ENCODE data around the gene APPL2. TPM values are rescaled to one million over a fixed set of nuclear protein-coding genes. Genes with fewer than 3 reads are reported as not detected.

The APPL2 gene
- total RNA-seq, 1 donor from 2014 or later, result 30.9 TPM

DNA sequence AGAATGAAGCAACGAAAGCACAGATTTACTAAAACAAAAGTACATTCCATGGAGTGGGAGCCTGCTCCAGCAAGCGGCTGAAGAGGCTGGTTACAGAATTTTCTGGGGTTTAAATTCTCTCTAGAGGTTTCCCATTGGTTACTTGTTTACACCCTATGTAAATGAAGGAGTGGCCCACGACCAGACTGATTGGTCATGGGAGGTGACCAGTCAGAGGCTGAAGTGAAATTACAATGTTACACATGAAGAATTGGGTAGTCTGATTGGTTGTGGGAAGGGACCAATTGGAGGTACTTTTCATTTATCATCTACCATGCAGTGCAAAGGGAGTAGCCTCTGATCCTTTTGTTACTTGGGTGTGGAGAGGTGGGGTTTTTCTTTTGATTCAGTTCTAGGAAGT, 36.2 kb upstream of the APPL2 start:
- intact Hi-C loops (cut with DNase I), result no loop called here
- no peaks in the 10 kb centered on the region for H3K9me3 ChIP-seq
- no peak overlapping the region for H3K27ac ChIP-seq
- TF ChIP-seq, protein P1, sequence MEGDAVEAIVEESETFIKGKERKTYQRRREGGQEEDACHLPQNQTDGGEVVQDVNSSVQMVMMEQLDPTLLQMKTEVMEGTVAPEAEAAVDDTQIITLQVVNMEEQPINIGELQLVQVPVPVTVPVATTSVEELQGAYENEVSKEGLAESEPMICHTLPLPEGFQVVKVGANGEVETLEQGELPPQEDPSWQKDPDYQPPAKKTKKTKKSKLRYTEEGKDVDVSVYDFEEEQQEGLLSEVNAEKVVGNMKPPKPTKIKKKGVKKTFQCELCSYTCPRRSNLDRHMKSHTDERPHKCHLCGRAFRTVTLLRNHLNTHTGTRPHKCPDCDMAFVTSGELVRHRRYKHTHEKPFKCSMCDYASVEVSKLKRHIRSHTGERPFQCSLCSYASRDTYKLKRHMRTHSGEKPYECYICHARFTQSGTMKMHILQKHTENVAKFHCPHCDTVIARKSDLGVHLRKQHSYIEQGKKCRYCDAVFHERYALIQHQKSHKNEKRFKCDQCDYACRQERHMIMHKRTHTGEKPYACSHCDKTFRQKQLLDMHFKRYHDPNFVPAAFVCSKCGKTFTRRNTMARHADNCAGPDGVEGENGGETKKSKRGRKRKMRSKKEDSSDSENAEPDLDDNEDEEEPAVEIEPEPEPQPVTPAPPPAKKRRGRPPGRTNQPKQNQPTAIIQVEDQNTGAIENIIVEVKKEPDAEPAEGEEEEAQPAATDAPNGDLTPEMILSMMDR (IDR thresholded peaks at IDR 0.05), result no peak
- no peaks in the 10 kb centered on the region for H3K4me1 ChIP-seq
- no peak overlapping the region for H3K4me3 ChIP-seq
- ATAC-seq (no peak), DNase-seq (no peak)
- no peaks in the 10 kb centered on the region for H3K36me3 ChIP-seq
- no peaks in the 10 kb centered on the region for H3K27me3 ChIP-seq

DNA sequence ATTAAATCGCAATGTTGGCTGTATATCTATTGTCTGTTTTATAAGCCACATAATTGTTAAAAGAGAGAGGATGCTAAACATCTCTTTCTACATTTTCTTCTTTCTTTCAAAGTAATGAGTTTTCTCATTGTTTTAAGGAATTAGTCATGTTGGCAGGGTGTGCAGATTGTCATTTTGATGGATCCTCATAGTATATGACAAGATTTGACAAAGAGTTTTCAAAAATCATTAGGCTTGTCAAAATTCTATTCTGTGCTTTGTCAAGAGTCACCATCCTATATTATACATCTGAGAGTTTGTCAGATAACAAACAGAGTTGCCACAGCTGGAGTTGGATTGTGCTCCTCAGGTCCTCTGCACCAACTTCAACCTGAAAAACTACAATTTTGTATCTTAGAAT, 35.4 kb upstream of the APPL2 start:
- no peak overlapping the region for H3K4me3 ChIP-seq
- intact Hi-C loops (cut with DNase I), result no loop called here
- no peaks in the 10 kb centered on the region for H3K36me3 ChIP-seq
- H3K27ac ChIP-seq, result no peak overlapping the region
- H3K27me3 ChIP-seq, result no peaks in the 10 kb centered on the region
- DNase-seq, result no peak
- H3K4me1 ChIP-seq, result no peaks in the 10 kb centered on the region
- no peaks in the 10 kb centered on the region for H3K9me3 ChIP-seq
- TF ChIP-seq, protein P1 (IDR thresholded peaks at IDR 0.05), result no peak
- no peak for ATAC-seq

DNA sequence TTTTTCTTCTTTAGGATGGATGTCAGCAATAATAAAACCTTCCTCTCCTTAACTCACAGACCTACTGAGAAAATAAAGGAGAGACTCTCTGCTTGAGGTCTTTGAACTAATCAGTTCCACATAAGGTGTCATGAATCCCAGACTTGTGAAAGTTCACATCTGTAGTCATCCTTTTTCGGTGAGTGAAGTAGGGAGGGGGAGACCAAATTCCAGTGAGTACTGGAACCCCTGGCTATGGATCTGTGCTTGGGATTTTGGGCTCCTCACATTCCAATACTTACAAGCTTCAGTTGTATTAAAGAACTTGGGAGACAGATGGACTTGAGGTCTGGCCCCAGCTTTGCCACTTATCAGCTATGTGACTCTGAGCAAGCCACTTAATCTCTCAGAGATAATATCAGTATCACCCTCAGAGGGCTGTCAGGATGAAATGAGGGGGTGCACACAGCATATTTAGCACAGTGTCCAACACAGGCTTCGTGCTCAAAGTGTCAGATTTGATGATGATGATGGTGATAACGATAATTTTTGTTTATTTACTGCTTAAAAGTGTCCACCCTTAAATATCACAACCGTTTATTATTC, 34.8 kb upstream of the APPL2 start:
- Histone ChIP-seq H3K4me3 (no peak overlapping the region), H3K27me3 (no peaks in the 10 kb centered on the region), H3K4me1 (no peaks in the 10 kb centered on the region), H3K36me3 (no peaks in the 10 kb centered on the region), H3K27ac (no peak overlapping the region), H3K9me3 (no peaks in the 10 kb centered on the region)
- intact Hi-C loops (cut with DNase I), result no loop called here
- TF ChIP-seq, protein P1 (IDR thresholded peaks at IDR 0.05), result no peak
- DNase-seq (no peak), ATAC-seq (no peak)

DNA sequence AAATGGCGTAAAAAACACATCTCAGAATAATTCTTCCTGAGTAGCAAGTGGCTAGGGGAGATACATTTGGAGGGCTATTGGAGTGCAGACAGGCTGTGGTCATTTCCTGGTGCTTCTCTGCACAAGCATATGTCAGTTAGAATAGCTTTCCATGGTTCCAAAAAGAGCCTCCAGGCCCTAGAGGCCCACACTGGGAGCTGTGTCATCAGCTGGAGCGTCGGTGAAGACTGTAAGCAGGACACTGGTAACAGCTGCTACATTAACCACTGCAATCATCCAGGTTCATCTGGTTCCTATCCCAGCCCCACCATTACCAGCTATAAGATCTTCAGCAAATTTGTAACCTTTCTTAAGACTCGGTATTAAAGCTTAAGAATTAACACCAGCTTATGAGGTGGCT, 31.7 kb upstream of the APPL2 start:
- no peaks in the 10 kb centered on the region for H3K27me3 ChIP-seq
- intact Hi-C loops (cut with DNase I), result no loop called here
- no peak overlapping the region for H3K4me3 ChIP-seq
- no peaks in the 10 kb centered on the region for H3K36me3 ChIP-seq
- no peak overlapping the region for H3K27ac ChIP-seq
- H3K4me1 ChIP-seq, result no peaks in the 10 kb centered on the region
- TF ChIP-seq, protein P1 (IDR thresholded peaks at IDR 0.05), result no peak
- ATAC-seq (no peak), DNase-seq (no peak)
- H3K9me3 ChIP-seq, result no peaks in the 10 kb centered on the region

DNA sequence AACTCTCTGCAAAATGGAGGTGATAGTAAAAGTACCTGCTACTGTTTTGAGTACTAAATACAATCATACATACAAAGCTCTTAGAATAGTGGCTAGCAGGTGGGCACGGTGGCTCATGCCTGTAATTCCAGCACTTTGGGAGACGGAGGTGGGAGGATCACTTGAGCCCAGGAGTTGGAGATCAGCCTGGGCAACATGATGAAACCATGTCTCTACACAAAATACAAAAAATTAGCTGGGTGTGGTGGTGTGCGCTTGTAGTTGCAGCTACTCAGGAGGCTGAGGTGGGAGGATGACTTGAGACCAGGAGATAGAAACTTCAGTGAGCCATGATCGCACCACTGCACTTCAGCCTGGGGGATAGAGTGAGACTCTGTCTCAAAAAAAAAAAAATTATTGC, 28.8 kb upstream of the APPL2 start:
- intact Hi-C loops (cut with DNase I), result no loop called here
- no peak for ATAC-seq

More for the DNA sequence above, 28.8 kb upstream of the APPL2 start:
- no peak overlapping the region for H3K27ac ChIP-seq
- H3K9me3 ChIP-seq, result no peaks in the 10 kb centered on the region
- H3K36me3 ChIP-seq, result no peaks in the 10 kb centered on the region
- no peaks in the 10 kb centered on the region for H3K4me1 ChIP-seq
- no peak overlapping the region for H3K4me3 ChIP-seq
- TF ChIP-seq, protein P1 (IDR thresholded peaks at IDR 0.05), result no peak
- DNase-seq, result no peak
- H3K27me3 ChIP-seq, result no peaks in the 10 kb centered on the region
